GM18868 (cell line): ENCODE measurements around the gene CDC25A.
A peak's percentile ranks its signal among the peaks of the same experiment; 100 is the strongest.

Source experiments
- ATAC-seq: cut with Tn5 transposase; IDR thresholded peaks from one replicate; pipeline ENCODE4 v1.9.1; 2021; ENCODE audit warnings: mild to moderate bottlenecking, moderate library complexity; ENCODE audit not compliant: unreplicated experiment

CDC25A gene

DNA sequence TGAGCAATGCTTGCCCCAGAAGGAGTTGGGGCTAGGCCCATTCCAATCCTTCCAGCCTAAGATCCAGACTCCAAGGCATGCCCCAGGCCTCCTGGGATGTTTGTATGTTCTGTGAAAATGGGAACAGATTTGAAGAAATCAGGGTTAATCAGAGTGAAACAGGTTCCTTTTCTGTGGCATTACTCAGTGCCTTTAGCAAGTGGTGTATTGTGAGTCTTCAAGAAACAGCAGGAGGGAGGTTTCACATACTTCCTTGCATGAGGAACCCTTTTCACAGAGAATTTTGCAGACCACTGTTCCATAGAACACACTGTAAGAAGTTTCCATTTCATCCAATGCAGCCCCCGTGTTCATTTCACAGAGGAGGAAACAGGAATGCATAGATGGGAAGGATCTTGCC lies 8.4 kb upstream of the CDC25A start:
- no peak for ATAC-seq

- no peak for ATAC-seq
Measured at GRCh38 chr3:48194446-48195071, 6.3 kb upstream of the CDC25A start.

- ATAC-seq = no peak
Measured at GRCh38 chr3:48190911-48191310, 2.7 kb upstream of the CDC25A start.

DNA sequence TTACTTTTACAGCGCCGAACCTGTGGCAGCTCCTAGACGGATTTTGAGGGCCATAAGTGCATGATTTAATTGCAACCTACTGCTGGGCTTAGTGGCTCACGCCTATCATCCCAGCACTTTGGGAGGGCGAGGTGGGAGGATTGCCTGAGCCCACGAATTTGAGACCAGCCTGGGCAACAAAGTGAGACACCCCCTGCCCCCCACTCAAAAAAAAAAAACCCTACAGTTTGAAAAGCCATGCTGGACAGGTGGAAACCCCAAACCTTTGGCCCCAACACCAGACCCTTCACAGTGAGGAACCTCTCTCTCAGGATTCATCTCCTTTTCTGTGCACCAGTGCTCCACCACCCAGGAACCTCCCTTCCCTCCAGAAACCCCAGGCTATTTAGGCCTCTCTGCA lies 1.1 kb upstream of the CDC25A start:
- ATAC-seq = no peak

DNA sequence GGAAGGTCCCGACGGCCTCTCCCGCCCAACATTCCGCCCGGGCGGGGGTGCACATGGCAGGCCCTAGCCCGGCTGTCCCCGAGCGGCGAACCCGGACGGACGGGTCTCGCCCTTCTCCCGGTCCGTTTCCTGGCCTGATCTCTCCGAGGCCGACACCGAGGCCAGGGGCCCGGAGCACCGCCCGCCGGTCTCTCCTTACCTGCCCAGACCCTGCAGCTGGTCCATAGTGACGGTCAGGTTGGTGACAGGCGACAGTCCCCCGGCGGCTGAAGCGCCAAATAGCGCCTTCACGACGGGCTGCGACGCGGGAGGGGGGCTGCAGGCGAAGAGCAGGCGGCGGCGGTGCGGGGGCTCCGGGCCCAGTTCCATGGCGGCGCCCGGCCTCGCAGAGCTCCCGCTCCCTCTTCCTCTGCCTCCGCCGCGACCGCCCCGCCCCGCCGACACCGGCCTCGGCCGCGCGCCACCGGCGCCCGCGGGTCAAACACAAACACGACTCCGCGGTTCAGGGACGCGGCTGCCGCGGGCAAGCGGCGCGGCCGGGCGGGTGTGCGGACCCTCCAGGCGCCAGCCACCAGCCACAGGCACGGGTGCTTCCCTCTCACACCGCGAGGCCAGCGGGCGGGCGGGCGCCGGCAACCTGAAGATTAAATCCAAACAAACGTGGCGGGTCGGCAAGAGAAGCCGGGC lies 495 bp downstream of the CDC25A start:
- ATAC-seq = peak; percentile 19

GRCh38 chr3:48187301-48187578 lies 977 bp downstream of the CDC25A start:
- no peak for ATAC-seq

- no peak for ATAC-seq
Measured at GRCh38 chr3:48186631-48187300, 1.5 kb downstream of the CDC25A start.

- no peak for ATAC-seq
Measured at GRCh38 chr3:48185129-48185528, 3.1 kb downstream of the CDC25A start.

- no peak for ATAC-seq
Measured at GRCh38 chr3:48184299-48184698, 3.9 kb downstream of the CDC25A start.

GRCh38 chr3:48180531-48181253 lies 7.5 kb downstream of the CDC25A start:
- ATAC-seq = no peak

DNA sequence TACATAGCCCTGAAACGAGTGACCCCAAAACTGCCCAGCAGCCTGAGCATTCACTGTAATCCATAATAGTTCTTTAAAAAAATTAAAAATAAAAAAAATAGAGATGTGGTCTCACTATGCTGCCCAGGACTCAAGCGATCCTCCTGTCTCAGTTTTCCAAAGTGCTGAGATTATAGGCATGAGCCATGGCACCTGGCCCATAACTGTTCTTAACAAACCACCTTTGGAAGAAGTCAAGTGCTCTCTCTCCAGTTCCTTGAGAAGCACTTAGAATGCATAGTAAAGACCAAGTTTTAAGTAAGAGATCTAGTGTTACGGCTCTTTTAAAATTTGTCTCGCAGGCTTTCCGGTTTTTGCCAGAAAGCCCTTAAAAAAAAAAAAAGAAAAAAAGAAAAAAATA lies 8.2 kb downstream of the CDC25A start:
- no peak for ATAC-seq

GRCh38 chr3:48178072-48178471 lies 10.1 kb downstream of the CDC25A start:
- ATAC-seq = no peak

- no peak for ATAC-seq
Measured at GRCh38 chr3:48157950-48158376, 30.3 kb downstream of the CDC25A start.

DNA sequence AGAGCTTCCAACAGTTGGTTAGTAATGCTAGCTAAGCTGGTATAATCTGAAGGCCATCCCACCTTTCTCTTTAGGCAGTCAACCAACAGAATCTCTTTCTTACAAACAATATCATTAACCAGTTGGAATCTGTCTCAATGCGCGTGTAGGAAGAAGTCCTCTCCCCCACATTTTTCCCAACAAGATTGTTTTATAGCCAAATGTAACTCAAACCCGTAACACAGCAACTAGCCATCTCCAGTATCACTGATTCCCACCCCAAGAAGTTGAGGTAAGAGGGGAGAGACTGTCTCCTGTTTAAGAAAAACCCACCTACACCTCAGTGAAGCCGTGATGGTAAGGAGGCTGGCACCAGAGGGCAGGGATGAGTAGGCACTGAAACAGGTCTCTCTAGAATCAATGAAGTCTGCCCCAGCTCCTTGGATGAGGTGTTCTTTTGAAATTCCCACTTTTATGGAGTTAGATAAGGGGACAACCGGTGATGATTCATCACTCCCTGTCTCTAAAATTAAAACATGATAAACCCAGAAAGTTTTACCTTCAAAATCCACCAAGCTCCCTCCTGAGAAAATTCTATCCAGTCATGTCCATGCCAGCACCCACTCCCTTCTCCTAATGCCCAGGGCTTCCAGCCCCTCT lies 30.9 kb downstream of the CDC25A start:
- ATAC-seq = no peak

- no peak for ATAC-seq
Measured at GRCh38 chr3:48156163-48156562, 32.1 kb downstream of the CDC25A start.

DNA sequence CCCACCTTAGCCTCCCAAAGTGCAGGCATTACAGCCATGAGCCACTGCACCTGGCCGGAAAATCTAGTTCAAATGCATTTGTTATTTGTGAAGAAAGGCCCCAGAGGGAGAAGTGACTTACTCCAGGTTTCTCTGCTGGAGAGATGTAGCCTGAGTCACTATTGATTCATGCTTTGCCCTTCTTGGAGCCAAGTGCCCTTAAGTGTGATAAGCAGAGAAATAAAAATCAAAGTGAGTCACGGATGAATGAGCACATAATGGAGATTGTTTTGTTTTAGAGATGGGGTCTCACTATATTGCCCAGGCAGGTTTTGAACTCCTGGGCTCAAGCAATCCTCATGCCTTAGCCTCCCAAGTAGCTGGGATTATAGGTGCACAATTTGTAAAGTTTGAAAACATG lies 33.1 kb downstream of the CDC25A start:
- no peak for ATAC-seq

GRCh38 chr3:48151807-48152427 lies 36.3 kb downstream of the CDC25A start:
- no peak for ATAC-seq

GRCh38 chr3:48151058-48151806 lies 37.0 kb downstream of the CDC25A start:
- peak; percentile 56 for ATAC-seq

GRCh38 chr3:48143992-48144391 lies 44.2 kb downstream of the CDC25A start:
- ATAC-seq = no peak

- ATAC-seq = no peak
Measured at GRCh38 chr3:48143567-48143966, 44.6 kb downstream of the CDC25A start.
